ENCODE results near the gene ZBED6.

ZBED6 gene

GRCh38 chr1:203797216-203797615, 1.8 kb downstream of the ZBED6 start:
- no peak for TF ChIP-seq CTCF (conservative IDR thresholded peaks at IDR 0.05; ENCODE audit: low read depth, low read length)
- H3K4me3 ChIP-seq (ENCODE audit: low read depth, low read length): peak overlapping the region; percentile 86
- DNase-seq (ENCODE audit: low read depth): no peak

- DNase-seq (ENCODE audit: low read depth): peak; percentile 24
- H3K4me3 ChIP-seq (ENCODE audit: low read depth, low read length): no peak overlapping the region
- peak; percentile 21 for TF ChIP-seq CTCF (conservative IDR thresholded peaks at IDR 0.05; ENCODE audit: low read depth, low read length)
Measured at GRCh38 chr1:203797948-203798655, 2.7 kb downstream of the ZBED6 start.

GRCh38 chr1:203799157-203799556, 3.7 kb downstream of the ZBED6 start:
- no peak for DNase-seq (ENCODE audit: low read depth)
- no peak for TF ChIP-seq CTCF (conservative IDR thresholded peaks at IDR 0.05; ENCODE audit: low read depth, low read length)
- no peak overlapping the region for H3K4me3 ChIP-seq (ENCODE audit: low read depth, low read length)

- H3K4me3 ChIP-seq (ENCODE audit: low read depth, low read length): no peak overlapping the region
- no peak for TF ChIP-seq CTCF (conservative IDR thresholded peaks at IDR 0.05; ENCODE audit: low read depth, low read length)
- peak; percentile 16 for DNase-seq (ENCODE audit: low read depth)
Measured at GRCh38 chr1:203799971-203800370, 4.5 kb downstream of the ZBED6 start.

GRCh38 chr1:203805689-203806088, 10.3 kb downstream of the ZBED6 start:
- DNase-seq (ENCODE audit: low read depth): no peak
- TF ChIP-seq CTCF (conservative IDR thresholded peaks at IDR 0.05; ENCODE audit: low read depth, low read length): no peak
- H3K4me3 ChIP-seq (ENCODE audit: low read depth, low read length): no peak overlapping the region

- TF ChIP-seq CTCF (conservative IDR thresholded peaks at IDR 0.05; ENCODE audit: low read depth, low read length): peak; percentile 10
- peak; percentile 71 for DNase-seq (ENCODE audit: low read depth)
- H3K4me3 ChIP-seq (ENCODE audit: low read depth, low read length): no peak overlapping the region
Measured at GRCh38 chr1:203807196-203807595, 11.8 kb downstream of the ZBED6 start.

All from choroid plexus epithelial cell (primary cell).